ENCODE measurements around the gene FKBP1B.
A peak's percentile ranks its signal among the peaks of the same experiment; 100 is the strongest.
"Not testable (repeated sequence)": the region's sequence is repeated elsewhere in the genome, so short reads cannot be mapped to it uniquely, and the experiment has no call there.

Gene FKBP1B

DNA sequence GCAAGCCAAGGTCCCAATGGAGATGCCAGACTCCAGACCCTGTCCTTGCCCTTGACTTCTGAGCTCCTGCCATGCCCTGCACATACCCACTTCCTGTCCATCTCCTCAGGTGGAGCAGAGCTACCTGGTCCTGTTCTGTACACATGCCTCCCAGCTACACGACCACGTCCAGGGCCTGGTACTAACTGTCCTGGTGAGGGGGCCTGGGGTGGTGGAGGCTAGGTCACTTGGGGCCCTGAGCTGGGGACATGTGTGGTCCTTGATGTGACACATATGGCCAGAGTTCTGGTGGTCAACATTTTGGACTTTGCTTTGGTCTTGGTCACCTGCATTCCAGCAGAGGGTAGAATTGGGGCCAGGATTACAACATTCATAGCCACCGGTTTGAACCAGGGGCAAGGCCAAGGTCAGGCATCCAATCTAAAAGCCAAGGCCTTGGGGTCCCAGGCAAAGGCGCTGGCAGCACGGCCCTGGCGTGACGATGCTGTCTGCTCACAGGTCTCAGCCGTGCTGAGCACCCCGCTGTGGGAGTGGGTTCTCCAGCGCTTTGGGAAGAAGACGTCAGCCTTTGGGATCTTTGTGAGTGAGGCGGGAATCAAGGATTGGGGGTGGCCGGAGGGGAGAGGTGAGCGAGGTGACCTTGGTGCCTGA lies 27.1 kb upstream of the FKBP1B start:
- no peak for DNase-seq (ENCODE audit: low spot score)

DNA sequence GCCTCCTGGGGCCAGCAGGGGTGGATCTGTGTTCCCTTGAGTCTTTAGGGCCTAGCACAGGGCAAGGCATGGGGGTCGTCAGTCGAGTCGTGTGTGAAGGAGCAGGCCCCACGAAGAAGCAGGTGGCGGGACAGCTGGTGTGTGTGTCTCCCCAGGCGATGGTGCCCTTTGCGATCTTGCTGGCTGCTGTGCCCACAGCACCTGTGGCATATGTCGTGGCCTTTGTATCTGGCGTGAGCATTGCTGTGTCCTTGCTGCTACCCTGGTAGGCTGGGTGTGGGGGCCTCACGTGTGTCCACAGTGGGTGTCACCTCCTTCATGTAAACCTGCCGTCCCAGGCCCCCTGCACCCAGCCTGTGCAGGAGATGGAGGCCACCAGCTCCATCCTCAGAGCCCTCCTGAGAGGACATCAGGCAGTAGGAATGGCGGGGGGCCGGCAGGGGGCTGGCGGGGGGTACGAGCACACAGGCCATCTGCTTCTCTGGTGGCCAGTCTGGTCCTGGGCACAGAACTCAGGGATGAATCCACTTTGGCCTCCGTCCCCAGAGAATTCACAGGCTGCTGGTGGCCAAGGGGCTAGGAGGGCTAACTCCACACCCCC lies 26.5 kb upstream of the FKBP1B start:
- DNase-seq (ENCODE audit: low spot score) = no peak

DNA sequence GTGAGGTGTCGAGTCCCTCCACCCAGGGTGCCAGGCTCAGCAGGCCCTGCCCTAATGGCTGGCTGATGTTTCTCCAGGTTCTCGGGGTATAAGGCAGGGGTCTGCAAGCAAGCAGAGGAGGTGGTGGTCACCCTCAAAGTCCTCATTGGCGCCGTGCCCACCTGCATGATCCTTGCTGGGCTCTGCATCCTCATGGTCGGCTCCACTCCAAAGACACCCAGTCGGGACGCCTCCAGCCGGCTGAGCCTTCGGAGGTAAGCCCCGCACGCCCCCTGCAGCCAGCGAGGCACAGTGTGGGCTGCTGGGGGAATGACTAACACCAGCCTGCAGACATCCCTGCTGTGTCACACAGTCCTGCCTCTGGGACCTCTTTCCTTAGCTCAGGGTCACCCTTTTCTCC lies 25.5 kb upstream of the FKBP1B start:
- peak; percentile 70 for DNase-seq (ENCODE audit: low spot score)

DNA sequence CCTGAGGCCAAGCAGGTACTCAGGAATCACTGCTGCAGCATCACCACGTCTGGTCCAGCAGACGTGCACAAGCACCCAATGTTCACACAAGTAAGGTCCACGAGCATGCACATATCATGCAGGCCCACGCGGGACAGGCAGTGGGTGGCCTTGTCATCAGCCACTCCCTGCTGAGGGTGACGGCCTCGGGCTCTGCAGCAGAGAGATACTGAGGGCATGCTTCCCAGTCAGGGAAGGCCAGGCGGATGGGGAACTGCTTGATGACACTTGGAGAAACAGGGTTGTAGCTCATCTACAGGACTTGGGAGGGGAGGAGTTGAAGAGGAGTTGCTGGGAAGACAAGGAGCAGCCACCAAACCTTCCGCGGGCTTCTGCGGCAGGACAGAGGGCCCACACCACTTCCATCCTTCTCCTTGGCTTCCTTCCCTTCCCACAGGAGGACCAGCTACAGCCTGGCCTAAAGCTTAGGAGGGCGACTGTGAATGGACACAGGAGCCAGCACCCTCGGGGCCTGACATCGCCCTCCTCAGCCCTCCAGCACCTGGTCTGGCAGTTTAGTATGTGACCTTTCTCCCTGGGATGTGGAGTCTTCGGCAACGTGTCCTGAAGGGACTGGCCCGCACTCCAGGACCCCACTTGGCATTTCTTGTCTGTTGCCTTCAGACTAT lies 24.4 kb upstream of the FKBP1B start:
- DNase-seq (ENCODE audit: low spot score) = no peak

DNA sequence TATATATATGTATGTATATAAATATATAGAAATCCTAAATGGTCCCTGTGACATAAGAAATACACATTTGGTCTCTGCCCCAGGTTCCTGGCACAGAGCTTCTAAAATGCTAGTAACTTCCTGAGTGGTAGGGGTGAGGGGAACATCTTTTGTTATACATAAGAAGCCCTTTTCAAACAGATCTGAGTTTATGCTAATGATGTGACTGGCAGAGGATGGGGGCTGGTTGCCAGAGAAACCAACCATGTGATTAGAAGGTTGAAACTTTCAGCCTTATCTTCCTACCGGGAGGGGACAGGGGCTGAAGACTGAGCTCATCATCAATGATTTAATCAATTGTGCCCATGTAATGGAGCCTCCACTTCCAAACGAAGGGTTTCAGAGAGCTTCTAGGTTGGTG lies 23.3 kb upstream of the FKBP1B start:
- DNase-seq (ENCODE audit: low spot score) = no peak

DNA sequence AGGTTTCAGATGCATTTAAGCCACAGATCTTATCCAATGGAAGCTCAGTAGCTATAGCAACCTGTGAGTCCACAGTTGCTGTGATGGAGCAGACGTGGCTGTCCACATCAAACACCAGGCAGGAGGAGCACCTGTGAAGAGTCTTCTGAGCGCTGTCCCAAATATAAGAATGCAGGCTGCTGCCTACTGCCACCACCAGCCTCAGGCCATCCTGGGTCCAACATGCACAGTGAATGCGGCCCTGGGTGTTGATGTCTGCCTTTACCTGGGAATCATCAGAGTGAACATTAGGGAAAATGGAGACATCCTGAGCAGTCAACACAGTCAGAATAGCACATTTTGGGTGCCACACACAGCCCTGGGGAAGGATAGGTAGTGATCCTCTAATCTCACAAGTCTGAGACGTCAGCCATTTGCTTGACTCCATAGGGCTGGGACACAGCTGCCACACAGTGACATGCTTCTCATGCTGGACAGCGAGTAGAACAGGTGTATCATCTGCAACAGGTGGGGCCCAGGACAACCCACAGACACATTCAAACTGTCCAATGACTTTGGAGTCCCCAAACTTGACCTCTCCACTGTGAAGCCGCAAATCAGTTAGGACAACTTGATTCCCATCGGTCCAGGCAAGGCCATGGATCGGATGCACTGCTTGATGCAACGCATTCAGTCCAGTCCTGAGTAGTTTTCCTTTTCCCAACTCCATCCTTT lies 10.6 kb upstream of the FKBP1B start:
- DNase-seq (ENCODE audit: low spot score) = no peak

DNA sequence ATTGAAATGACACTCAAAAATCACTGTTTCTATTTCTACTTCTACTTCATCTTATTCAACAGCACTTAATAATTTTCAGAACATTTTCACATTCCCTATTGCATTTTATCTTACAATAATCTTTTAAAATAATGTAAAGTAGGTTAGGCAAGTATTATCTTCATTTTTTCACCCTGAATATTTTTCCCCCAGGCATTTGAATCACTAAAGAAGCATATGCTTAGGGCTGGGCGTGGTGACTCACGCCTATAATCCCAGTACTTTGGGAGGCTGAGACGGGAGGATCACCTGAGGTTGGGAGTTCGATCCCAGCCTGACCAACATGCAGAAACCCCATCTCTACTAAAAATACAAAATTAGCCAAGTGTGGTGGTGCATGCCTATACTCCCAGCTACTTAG lies 9.0 kb upstream of the FKBP1B start:
- no peak for DNase-seq (ENCODE audit: low spot score)

DNA sequence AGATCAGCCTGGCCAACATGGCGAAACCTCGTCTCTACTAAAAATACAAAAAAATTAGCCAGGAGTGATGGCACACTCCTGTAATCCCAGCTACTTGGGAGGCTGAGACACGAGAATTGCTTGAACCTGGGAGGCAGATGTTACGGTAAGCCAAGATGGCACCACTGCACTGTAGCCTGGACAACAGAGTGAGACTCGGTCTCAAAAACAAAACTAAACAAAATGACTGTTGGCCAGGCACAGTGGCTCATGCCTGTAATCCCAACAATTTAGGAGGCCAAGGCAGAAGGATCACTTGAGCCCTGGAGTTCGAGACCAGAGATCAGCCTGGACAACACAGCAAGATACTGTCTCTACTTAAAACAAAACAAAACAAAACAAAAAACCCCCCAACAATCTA lies 6.4 kb upstream of the FKBP1B start:
- DNase-seq (ENCODE audit: low spot score) = not testable (repeated sequence)

DNA sequence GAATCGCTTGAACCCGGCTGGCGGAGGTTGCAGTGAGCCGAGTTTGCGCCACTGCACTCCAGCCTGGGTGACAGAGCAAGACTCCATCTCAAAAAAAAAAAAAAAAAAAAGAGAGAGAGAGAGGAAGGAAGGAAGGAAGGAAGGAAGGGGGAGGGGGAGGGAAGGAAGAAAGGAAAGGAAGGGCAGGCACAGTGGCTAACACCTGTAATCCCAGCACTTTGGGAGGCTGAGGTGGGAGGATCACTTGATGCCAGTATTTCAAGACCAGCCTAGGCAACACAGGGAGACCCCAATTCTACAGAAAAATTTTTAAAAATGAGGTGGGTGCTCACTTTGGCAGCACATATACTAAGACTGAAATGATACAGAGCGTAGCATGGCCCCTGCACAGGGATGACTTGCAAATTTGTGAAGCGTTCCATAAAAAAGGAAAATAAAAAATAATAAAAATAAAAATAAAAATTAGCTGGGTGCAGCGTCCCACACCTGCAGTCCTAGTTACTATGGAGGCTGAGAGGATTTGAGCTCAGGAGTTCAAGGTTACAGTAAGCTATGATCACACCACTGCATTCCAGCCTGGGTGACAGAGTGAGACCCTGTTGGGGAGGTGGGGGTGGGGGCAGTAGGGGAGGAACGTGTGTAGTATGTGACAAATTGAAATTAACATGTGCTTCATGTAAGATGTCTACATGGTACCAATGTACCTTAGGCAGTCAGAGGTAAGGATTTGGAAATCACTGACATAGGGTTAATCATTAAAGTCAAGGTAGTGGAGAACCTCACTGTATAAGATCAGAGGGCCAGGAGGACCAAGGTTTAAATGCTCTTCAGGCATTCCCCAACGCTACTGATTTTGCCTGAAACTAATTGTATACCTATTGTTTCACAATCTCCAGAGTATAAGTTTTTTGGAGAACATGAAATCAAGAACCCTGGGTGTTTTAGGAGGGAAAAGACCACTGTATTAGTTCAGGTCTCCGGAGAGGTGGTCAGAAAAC lies 3.7 kb upstream of the FKBP1B start:
- no peak for DNase-seq (ENCODE audit: low spot score)

DNA sequence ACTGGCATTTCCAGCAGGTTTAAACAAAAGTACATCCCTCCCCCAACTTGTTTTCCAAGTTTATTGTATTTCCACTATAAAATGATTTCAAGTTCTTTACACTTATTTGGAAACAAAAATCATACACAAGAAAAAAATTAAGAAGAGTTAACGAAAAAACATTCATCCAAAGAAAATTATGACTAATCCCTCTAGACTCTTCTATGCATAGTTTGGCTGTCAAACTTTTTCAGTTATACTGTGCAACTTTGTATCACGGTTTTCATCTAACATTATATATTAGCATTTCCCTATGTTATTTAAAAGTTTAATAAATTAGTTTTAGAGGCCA lies 3.0 kb upstream of the FKBP1B start:
- DNase-seq (ENCODE audit: low spot score) = no peak

DNA sequence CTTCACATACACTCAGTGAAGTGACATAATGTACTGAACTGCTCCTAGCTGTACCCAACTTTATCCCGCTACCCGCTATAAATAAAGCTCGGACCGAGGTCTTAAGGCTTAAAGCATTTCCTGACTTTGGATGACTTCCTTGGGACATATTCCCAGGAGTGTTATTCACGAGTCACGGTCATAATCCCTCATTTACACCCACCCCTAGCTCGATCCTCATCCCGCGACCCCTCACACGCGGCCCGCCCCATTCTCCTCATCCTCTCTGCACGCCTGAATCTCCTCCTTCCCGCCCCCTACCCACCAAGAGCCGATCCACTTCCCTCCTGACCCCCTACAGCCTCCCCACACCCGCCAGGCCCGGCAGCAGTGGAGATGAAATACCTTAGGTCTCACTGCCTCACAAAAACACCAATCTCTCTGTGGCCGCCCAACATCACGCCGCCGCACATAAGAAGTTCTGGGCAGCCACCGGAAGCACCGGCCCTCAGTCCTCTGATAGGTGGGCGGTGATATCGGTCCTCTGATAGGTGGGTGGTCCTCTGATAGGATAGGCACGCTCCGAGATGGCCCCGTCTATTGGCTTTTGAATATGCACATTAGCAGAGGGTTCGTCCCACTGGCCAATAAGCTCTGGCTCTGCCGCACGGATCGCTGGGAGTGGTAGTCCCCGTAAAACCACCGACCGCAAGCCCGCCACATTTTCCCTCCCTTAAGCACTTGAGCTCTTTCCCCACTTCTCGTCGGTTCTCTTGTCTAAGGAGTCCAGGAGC lies 2.4 kb upstream of the FKBP1B start, which contains the start of gene WDCP:
Gene WDCP (minus strand): TSS at position 462 of the 773 bp plus-strand sequence. CDS start 7,897 bp downstream, outside the sequence.
- DNase-seq (ENCODE audit: low spot score) = peak; percentile 95

DNA sequence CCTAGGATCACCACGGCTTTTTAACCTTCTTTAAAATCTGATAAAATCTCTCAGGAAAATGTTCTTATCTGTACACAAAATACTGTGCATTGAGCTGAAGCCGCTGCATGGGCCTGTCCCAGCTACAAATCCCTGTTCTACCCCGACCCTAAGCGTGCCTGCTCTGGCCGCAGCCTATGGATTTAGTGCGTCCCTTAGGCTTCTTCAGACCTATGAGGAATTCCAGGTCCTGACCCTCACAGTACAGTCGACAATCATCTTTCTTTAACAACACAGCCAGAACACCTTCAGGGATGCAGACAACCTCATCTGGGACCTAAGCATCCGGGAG lies 1.9 kb upstream of the FKBP1B start:
- DNase-seq (ENCODE audit: low spot score) = no peak

DNA sequence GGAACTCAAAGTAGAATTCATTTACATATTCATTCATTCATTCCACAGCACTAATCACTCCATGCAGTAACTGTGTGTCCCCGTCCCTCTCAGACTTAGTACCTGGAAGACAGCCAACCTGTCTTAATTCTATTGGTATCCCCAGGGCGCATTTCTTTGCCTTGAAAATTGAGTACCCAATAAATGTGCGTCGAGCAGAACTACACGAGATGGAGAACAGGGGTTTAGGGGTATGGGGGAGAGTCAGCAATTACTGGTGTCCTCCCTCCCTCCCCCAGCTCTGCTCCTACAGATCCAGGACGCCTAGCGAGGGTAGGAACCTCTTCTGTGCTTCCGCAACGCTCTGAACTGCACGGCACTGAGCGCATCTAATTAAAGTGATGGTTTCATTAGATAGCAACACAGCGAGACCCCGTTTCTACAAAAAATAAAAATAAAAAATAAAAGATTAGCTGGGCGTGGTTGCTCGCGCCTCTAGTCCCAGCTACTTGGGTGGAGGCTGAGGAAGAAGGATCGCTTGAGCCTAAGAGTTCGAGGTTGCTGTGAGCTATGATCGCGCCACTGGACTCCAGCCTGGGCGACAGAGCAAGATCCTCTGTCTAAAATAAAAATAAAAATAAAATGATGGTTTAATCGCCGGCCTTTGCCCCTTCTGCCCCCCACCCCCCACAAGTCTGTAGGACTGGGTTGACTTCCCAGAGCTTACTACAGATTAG lies 614 bp upstream of the FKBP1B start:
- no peak for DNase-seq (ENCODE audit: low spot score)

DNA sequence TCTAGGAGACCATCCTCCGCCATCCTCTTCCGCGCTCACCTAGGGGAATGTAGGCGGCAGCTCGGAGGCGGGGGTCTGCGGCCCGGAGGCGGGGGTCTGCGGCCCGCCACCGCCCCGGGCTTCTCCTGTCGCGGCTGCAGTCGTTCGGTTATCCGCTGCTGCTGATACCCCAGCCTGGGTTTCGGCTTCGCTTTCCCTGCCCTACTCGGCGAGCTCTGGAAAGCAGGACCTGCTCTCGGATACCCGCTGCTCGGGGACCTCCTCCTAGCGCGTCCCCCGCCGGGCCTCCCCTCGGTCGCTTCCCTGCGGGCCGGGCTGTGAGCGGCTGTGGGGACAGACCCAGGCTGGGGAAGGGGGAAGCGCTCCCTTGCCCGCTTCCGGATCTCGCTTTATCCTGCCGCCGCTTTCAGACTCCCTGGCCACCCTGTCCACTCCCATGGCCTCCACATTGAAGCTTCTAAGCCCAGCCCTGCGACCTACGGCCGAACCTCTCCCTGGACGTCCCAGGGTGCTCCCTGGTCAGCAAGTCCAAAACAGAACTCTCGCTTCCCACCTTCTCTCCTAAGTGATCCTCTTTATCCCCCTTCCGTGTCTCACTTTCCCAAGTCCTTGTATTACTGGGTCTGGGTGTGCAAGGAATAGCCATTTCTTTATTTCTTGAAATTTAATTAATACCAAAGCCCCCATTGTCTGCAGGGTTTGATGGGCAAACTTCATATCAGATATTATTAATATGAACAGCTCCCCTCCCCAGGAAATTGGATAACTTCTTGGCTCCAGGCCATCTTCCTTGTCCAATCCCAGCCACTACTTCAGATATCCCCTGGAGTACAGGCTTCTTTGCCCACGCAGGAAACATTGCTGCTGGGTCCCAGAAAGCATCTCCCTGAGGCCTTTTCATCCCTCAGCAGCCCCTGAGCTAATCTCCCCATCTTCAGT lies 769 bp downstream of the FKBP1B start:
- peak; percentile 37 for DNase-seq (ENCODE audit: low spot score)

DNA sequence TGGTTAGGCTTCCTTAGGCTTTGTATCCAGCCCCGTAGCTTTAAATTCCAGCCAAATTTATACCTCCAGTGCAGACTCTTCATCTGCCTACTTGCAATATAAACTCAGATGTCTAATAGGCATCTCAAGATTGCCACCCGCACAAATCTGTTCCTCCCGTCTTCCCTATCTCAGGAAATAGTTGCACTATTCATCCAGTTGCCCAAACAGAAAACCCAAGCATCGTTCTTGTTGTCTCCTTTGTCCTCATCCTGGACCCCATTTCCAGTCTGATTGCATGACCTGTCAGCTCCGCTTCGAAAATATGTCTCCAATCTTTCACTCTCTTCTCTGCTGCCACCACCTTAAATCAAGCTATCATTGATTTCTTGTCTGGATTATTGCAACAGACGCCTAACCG lies 2.3 kb downstream of the FKBP1B start:
- DNase-seq (ENCODE audit: low spot score) = no peak

DNA sequence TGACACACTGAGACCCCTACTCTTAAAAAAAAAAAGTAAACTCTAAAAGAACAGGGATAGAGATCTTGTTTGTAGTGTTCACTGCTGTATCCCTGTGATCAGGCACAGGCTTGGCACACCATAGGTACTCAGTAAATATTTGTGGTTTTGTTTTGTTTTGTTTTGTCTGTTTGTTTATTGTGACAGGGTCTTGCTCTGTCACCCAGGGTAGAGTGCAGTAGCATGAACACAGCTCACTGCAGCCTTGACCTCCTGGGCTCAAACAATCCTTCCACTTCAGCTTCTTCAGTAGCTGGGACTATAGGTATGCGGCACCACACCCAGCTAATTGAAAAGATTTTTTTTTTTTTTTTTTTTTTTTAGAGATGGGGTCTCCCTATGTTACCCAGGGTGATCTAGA lies 3.4 kb downstream of the FKBP1B start:
- no peak for DNase-seq (ENCODE audit: low spot score)

DNA sequence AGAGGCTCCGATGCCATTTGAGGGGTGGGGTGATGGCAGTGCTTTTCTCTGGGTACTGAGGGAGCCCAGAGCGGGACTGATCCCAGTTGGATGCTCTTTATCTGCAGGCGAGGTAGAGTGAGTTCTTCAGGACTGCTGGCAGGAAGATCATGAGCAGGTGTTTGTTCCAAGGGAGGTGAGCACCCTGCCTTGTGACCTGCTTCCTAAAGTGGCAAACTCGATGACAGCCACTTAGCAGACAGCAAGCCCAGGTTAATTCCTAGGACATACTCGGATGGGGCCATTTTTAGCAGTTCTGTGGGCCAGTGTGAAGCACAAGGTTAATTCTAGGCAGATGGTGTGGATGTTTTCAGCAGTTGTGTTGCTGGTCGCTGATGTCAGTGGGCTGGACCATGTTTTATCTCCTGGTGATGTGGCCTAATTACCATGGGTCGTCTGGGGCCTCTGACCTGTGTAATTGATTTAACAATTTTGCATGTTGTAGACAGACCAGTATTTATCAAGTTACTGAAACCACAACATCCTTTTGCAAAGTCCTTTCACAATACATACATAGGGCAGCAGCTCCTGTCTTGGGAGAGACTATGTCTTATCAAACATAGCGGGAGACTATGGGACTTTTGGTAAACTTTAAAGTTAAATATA lies 4.9 kb downstream of the FKBP1B start:
- DNase-seq (ENCODE audit: low spot score) = no peak

DNA sequence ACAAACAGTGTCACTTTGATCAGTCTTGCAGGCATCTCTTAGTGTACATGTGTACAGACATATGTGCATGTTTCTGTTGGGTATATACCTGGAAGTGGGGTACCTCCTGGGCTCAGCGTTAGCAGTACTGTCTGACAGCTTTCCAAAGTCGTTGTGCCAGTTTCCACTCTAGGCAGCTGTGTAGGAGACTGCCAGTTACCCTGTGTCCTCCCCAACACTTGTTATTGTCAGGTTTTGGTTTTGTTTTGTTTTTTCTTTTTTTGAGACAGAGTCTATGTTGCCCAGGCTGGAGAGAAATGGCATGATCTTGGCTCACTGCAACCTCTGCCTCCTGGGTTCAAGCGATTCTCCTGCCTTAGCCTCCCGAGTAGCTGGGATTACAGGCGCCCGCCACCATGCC lies 6.2 kb downstream of the FKBP1B start:
- no peak for DNase-seq (ENCODE audit: low spot score)

All from AG20443 (cell line).